Thyroid gland (tissue), 4 donors: ENCODE results near the gene ZBTB7B. TPM values are rescaled to one million over a fixed set of nuclear protein-coding genes. Genes with fewer than 3 reads are reported as not detected.
A peak's percentile ranks its signal among the peaks of the same experiment; 100 is the strongest.

Experiments used
- DNase-seq, 2 donors: peaks; one replicate each; pipeline ENCODE4 v3.0.0-alpha.2; 2019
- H3K27ac ChIP-seq, 3 donors: fragments of 200-600 bp; sonication (generic); 1 replicate in 2 of 3; 2 replicates in 1 of 3; pipeline ENCODE4 v1.5.1; 2016 to 2019; ENCODE audit warnings: mild to moderate bottlenecking in 1 of 3, moderate library complexity in 1 of 3
- H3K27me3 ChIP-seq: fragments of 200-600 bp; sonication (generic); one replicate; pipeline ENCODE4 v1.5.1; 2019
- H3K36me3 ChIP-seq, 2 donors: fragments of 200-600 bp; sonication (generic); one replicate each; pipeline ENCODE4 v1.5.1; 2016 to 2019
- H3K4me1 ChIP-seq, 2 donors: fragments of 200-600 bp; sonication (generic); one replicate each; pipeline ENCODE4 v1.5.1; 2017 to 2019
- H3K4me3 ChIP-seq, 3 donors: fragments of 200-600 bp; sonication (generic); replicated peaks in 1 of 3; 1 replicate in 2 of 3; 2 replicates in 1 of 3; pipeline ENCODE4 v1.5.1; 2016; ENCODE audit warnings: mild to moderate bottlenecking in 1 of 3
- H3K9me3 ChIP-seq: fragments of 200-600 bp; sonication (generic); one replicate; pipeline ENCODE4 v1.5.1; 2017
- CTCF ChIP-seq, 6 experiments: fragments of 200-600 bp in 3 of 6; fragments of 450-650 bp in 3 of 6; sonication (generic) in 3 of 6; IDR thresholded peaks; one replicate each; pipeline ENCODE4 v1.5.1; 2016 to 2019; ENCODE audit warnings: antibody characterized with exemption in 6 of 6, mild to moderate bottlenecking in 2 of 6, inconsistent platforms in 1 of 6, moderate library complexity in 1 of 6
- POLR2A ChIP-seq, 2 donors: fragments of 450-650 bp; IDR thresholded peaks; one replicate each; pipeline ENCODE4 v1.6.1; 2017; ENCODE audit warnings: antibody characterized with exemption in 2 of 2, mild to moderate bottlenecking in 2 of 2, moderate library complexity in 1 of 2
- WGBS, 2 donors: methylation state at CpG; one replicate each; pipeline ENCODE4 v1.1.5; 2017; 5-methylcytosine and 5-hydroxymethylcytosine counted together
- intact Hi-C: fragments of 100-400 bp; cut with DNase I; formaldehyde crosslinking; loops from one replicate; pipeline ENCODE4 v1.15.1; 2023
- total RNA-seq, 4 donors: library from RNA; depleted of rRNA; stranded (reverse); fragments of >200 nt; gene quantifications; one replicate each; pipeline ENCODE4 v1.2.3, GENCODE V29; 2016

ZBTB7B gene
- total RNA-seq, 4 donors from 2014 or later: 35.7 to 89.8 (median 47.3) TPM

- 0 to 1% methylated on average over 25 to 26 of the region's 38 CpGs for WGBS, 2 donors
- Histone ChIP-seq H3K4me1 (peaks cover 43 to 45% of the 10 kb centered on the region in 2 donors), H3K27me3 (no peaks in the 10 kb centered on the region), H3K9me3 (no peaks in the 10 kb centered on the region), H3K27ac (peak overlapping the region; percentile 86 to 99 (median 95)), H3K4me3 (peak overlapping the region; percentile 23 to 86 (median 41)), H3K36me3 (no peaks in the 10 kb centered on the region)
- peak; percentile 100 for DNase-seq
- intact Hi-C loops: no loop called here
- TF ChIP-seq CTCF (IDR thresholded peaks at IDR 0.05): peak in 5 of 6 experiments; percentile 19 to 44 (median 38)
- peak; percentile 69 to 91 for TF ChIP-seq POLR2A (IDR thresholded peaks at IDR 0.05)
Observed at GRCh38 chr1:155001675-155002463, 733 bp upstream of the ZBTB7B start.

- WGBS, 2 donors: 1% methylated on average over 24 to 25 of the region's 37 CpGs
- peak in 1 of 2 donors; percentile 59 for DNase-seq
- TF ChIP-seq POLR2A (IDR thresholded peaks at IDR 0.05) (peak in 1 of 2 donors; percentile 33), CTCF (IDR thresholded peaks at IDR 0.05) (no peak)
- H3K36me3 ChIP-seq: no peaks in the 10 kb centered on the region
- peak overlapping the region; percentile 91 to 99 (median 95) for H3K27ac ChIP-seq
- H3K9me3 ChIP-seq: no peaks in the 10 kb centered on the region
- peak overlapping the region; percentile 86 to 97 (median 93) for H3K4me3 ChIP-seq
- intact Hi-C loops: no loop called here
- peaks cover 57 to 60% of the 10 kb centered on the region in 2 donors for H3K4me1 ChIP-seq
- no peaks in the 10 kb centered on the region for H3K27me3 ChIP-seq
Observed at GRCh38 chr1:155003227-155003765, 694 bp downstream of the ZBTB7B start.

DNA sequence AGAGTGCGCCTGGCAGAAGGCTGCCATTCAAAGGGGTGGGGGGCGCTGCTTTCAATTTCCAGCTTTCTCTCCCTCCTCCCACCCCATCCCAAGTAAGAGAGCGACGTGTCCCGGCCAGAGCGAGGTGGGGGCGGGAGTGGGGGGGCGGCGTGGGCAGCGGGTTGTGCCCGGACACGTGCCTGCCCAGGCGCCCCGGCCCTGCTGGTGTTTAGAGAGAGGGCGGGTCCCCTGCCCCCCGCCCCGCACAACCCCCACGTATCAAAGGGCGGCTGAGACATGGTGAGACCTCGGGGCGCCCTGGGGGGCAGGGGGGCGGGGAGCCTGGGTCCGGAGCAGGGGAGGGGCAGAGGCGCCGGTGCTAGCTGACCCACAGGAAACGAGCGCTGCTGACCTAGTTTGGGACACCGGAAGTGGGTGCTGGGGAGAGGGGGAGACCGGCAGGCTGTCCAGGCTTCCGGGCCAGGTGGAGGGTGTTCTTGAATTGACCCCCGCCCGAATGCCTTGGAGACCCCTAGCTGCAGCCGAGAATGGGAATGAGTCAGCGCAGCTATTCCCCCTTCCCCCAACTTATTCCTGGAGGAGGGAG, 1.3 kb downstream of the ZBTB7B start:
- Histone ChIP-seq H3K36me3 (no peaks in the 10 kb centered on the region), H3K27ac (peak overlapping the region; percentile 91 to 99 (median 95)), H3K4me3 (peak overlapping the region; percentile 86 to 97 (median 93)), H3K9me3 (no peaks in the 10 kb centered on the region), H3K4me1 (peaks cover 61 to 65% of the 10 kb centered on the region in 2 donors), H3K27me3 (no peaks in the 10 kb centered on the region)
- 2 to 6% methylated on average over 11 to 12 of the region's 34 CpGs for WGBS, 2 donors
- TF ChIP-seq POLR2A (IDR thresholded peaks at IDR 0.05) (no peak), CTCF (IDR thresholded peaks at IDR 0.05) (no peak)
- DNase-seq: peak; percentile 76 to 86
- intact Hi-C loops: no loop called here

- Histone ChIP-seq H3K4me3 (peak overlapping the region; percentile 25 to 93 (median 86)), H3K4me1 (peaks cover 61 to 65% of the 10 kb centered on the region in 2 donors), H3K9me3 (no peaks in the 10 kb centered on the region), H3K27me3 (no peaks in the 10 kb centered on the region), H3K36me3 (no peaks in the 10 kb centered on the region), H3K27ac (peak overlapping the region; percentile 91 to 99 (median 95))
- 21 to 34% methylated on average over 5 of the region's 5 CpGs for WGBS, 2 donors
- TF ChIP-seq CTCF (IDR thresholded peaks at IDR 0.05) (no peak), POLR2A (IDR thresholded peaks at IDR 0.05) (no peak)
- intact Hi-C loops: no loop called here
- DNase-seq: no peak
Observed at GRCh38 chr1:155004352-155005075, 1.9 kb downstream of the ZBTB7B start.
